ENCODE results near the gene CRCP.
"Not testable (repeated sequence)": the region's sequence is repeated elsewhere in the genome, so short reads cannot be mapped to it uniquely, and the experiment has no call there.

Gene CRCP

DNA sequence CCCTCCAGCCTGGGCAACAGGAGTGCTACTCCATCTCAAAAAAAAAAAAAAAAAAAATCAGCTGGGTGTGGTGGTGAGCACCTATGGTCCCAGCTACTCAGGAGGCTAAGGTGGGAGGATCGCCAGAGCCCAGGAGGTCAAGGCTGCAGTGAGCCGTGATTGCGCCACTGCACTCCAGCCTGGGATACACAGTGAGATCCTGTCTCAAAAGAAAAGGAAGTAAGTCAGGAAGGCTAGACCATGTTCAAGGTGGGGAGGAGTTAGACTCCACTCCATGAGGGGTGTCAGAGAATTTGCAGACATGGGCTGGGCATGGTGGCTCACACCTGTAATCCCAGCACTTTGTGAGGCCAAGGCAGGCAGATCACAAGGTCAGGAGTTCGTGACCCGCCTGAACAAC is 6.2 kb upstream of the CRCP start:
- not testable (repeated sequence) for DNase-seq (ENCODE audit: low read depth)

DNA sequence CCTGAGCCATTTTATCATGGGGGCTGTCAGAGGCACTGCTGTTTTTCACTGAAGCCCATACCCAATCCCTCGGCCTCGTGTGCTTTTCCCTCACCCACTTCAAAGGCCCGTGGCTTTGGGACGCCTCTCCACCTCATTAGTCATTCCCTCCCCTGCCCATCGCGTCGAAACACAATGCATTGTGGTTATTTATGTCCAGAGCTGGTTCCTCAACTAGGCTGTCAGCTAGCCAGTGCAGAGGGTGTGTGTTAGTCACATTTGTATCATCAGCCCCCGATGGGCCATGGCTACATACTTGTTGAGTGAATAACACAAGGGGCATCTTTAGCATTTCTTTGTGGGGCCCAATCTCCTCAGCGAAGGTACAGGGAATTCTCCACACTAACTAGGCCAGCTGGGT is 3.8 kb upstream of the CRCP start:
- no peak for DNase-seq (ENCODE audit: low read depth)

- DNase-seq (ENCODE audit: low read depth): not testable (repeated sequence)
Measured at GRCh38 chr7:66116680-66117420, 2.2 kb downstream of the CRCP start.

DNA sequence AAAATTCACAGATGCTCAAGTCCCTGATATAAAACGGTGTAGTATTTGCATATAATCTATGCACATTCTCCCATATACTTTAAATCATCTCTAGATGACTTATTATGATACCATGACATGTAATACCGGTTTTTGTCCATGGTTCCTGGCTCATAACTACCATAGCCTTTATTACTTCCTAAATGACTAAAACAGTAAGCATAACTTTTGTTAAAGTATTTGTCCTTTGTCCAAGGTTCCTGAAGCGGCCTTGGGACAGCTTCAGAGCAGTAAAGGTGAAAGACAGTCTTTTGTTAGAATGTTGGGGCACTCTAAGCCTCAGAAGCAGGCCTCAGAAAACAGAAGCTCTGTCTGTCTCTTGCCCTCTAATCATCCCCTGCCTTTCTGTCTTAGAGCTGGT is 4.0 kb downstream of the CRCP start:
- DNase-seq (ENCODE audit: low read depth): no peak

- DNase-seq (ENCODE audit: low read depth): no peak
Measured at GRCh38 chr7:66119245-66119850, 4.7 kb downstream of the CRCP start.

DNA sequence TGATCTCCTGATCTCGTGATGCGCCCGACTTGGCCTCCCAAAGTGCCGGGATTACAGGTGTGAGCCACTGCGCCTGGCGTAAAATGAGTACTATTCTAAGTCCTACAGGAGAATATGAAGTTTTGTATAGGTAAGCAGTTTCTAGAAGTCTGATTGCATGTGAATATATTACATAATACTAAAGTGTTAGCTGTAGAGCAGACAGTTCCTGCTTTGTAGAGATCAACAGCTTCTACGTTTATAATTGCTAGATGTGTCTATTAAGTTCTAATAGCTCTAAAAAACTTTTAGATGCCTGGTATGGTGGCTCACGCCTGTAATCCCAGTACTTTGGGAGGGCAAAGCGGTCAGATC is 8.5 kb downstream of the CRCP start:
- DNase-seq (ENCODE audit: low read depth): no peak

DNA sequence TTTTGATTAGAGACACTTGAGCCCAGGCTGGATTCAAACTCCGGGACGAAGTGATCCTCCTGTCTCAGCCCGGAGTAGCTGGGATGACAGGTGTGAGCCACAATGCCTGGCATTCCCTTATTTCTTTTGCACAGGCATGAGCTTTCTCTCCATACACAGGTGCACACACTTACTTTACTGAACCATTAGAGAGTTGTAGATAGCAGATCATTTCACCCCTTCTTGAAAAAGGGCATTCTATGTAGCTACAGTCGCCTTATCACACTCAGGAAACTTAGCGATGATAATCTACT is 9.9 kb downstream of the CRCP start:
- DNase-seq (ENCODE audit: low read depth): not testable (repeated sequence)

DNA sequence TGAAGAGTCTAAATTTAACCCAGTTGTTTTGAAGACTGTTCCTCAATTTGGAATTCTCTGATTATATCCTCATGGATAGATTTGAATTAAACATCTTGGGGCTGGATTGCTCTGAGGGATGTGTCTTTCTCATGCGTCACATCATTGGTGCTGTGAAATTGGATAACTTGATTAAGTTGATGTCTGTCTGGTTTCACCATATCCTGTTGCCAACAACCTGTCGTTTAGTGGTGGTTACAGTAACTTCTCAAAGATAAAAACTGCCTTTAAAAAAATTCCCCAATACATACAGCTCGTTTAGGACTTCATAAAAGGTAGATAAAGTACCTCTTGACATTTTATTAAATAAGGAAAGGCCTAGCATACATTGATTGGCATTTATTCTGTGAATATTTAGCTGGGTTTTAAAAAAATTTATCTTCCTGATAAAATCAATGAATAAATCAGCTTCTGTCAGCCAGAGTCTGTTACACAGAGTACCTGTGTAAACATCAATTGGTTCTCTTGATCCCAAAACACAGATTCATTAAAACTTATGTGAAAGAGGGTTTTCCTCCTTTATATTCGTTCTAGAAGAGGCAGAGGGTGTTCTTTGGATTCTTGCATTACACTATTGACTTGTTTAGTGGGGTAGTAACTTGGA is 10.5 kb downstream of the CRCP start:
- DNase-seq (ENCODE audit: low read depth): no peak

DNA sequence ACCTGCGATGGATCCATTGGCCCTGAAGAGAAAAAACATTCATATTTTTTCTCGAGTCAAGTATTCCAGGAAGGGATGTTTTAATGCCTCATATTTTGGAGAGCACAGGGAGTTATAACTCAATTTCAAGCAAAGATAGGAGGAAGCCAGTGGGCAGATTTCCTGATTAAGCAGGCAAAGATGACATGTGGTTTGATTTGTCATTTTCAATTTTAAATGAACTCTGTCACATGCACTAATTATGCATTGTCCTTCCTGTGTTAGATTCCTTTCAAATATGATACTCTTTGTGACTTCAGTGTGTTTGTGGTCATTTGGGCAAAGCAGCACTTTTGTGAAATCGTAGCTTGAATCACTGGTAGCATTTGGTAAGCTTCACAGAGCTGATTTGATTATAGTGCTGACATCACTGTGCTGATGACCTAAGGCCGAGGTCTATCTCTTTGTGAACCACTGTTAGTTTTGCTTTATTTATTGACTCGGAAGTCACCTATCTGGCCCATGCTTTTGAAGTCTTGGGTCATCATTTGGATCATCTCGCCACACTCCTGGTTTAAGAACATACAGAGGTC is 11.2 kb downstream of the CRCP start:
- not testable (repeated sequence) for DNase-seq (ENCODE audit: low read depth)

- DNase-seq (ENCODE audit: low read depth): not testable (repeated sequence)
Measured at GRCh38 chr7:66127172-66127571, 12.5 kb downstream of the CRCP start.

DNA sequence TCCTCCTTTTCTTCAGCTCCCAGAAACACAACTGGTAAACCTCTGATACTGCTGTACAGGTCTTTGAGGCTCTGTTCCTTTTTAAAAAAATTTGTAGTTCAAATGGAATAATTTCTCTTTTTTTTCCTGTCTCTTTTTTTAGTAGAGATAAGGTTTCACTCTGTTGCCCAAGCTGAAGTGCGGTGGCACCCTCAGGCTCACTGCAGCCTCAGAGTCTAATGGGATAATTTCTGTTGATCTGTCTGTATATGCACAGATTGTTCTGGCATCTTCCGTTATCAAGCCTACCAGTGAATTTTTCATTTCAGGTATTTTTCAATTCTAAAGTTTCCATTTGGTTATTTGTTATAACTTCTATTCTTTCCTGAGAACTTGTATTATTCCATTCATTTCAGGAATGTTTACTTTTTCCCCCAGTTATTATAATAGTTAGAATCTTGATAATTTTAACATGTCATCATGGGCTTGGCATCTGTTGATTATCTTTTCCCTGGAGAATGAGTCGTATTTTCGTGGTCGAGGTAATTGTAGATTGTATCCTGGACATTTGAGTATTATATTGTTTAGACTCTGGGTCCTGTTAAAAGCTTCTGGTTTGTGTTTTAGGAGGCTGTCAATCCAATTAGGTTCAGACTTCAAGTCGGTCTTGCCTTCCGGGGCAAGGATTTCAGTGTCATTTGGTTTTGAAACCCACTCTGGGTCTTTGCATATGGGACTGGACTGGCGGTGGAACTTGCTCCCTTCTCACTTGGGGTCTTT is 24.5 kb downstream of the CRCP start:
- no peak for DNase-seq (ENCODE audit: low read depth)

DNA sequence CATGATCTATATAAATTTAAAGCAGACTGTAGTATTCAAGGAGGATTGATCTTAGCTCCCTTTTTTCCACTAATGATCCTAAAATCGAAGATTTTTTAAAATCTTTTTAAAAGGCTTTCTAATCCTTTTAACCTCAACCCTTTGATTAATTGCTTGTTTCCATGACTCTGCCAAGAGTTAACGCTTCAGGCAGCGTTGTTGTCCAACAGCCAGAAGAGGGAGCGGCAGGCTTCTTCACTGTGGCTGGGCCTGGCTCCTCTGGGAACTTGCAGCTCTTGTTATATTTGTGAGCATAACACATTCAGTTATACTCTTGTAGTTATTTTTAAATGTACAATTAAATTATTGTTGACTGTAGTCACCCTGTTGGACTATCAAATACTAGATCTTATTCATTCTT is 26.3 kb downstream of the CRCP start:
- DNase-seq (ENCODE audit: low read depth): no peak

GRCh38 chr7:66142334-66142733 is 27.7 kb downstream of the CRCP start:
- DNase-seq (ENCODE audit: low read depth): no peak

DNA sequence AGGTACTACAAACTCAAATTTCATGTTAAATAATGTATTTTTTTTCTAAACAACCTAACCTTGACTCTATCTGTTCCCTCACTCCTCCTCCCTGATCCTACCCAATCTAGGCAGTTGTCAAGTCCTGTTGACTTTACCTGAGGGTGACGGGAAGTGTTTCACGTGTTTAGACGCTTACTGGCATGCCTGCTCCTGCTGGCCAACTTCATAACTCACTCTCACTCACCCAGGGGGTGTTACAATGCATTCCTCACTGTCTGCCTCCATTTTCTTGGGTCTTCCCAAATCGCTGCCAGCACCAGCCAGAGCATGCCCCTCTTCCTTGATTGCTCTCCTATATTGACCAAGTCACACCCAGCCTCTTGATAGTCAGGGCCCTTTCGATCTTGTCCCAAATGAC is 28.3 kb downstream of the CRCP start:
- DNase-seq (ENCODE audit: low read depth): no peak

- DNase-seq (ENCODE audit: low read depth): no peak
Measured at GRCh38 chr7:66143876-66144332, 29.3 kb downstream of the CRCP start.

DNA sequence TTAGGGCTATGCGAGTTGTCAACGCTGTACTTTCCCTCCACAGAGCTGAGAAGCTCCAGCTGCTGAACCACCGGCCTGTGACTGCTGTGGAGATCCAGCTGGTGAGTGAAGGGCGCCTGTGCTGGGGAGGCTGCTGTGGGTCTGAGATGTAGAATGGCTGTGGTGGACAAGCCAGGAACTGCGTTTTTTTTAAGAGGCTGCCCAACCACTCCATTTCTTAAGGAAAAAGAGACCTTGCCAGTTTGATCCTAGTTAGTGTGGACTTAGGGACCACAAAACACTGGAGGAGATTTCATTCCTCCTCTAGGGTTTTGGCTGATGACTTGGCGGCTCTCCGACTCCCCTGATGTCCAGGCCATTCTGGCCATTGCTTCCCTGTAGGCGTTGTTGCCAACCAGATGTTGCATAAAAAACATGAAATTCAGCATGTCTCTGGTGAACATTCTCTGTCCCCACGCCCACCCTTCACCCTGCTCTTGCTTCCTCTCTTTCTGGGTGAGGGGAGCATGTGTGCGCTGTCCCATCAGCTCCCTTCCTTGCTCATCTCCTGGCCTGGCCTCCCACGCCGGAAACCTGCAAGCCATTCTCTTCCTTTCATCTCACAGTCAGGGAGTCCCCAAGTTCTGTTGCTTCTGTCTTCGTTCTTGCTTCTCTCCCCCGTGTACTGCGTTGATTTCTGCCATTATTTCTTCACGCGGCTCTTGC is 30.9 kb downstream of the CRCP start:
- DNase-seq (ENCODE audit: low read depth): no peak

GRCh38 chr7:66146701-66147100 is 32.1 kb downstream of the CRCP start:
- DNase-seq (ENCODE audit: low read depth): no peak

DNA sequence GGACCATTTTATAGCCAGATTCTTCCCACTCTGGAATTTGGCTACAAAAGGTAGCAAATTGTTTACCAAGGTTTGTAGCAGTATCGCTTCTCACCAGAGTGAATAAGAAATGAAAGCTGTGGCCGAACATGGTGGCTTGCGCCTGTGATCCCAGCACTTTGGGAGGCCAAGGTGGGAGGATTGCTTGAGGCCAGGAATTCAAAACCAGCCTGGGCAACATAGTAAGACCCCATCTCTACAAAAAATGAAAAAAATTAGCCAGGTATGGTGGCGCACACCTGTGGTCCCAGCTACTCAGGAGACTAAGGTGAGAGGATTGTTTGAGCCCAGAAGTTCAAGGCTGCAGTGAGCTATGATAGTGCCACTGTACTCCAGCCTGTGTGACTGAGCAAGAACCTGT is 33.0 kb downstream of the CRCP start:
- not testable (repeated sequence) for DNase-seq (ENCODE audit: low read depth)

- DNase-seq (ENCODE audit: low read depth): no peak
Measured at GRCh38 chr7:66150471-66150870, 35.8 kb downstream of the CRCP start.

- no peak for DNase-seq (ENCODE audit: low read depth)
Measured at GRCh38 chr7:66152371-66153191, 37.9 kb downstream of the CRCP start.

DNA sequence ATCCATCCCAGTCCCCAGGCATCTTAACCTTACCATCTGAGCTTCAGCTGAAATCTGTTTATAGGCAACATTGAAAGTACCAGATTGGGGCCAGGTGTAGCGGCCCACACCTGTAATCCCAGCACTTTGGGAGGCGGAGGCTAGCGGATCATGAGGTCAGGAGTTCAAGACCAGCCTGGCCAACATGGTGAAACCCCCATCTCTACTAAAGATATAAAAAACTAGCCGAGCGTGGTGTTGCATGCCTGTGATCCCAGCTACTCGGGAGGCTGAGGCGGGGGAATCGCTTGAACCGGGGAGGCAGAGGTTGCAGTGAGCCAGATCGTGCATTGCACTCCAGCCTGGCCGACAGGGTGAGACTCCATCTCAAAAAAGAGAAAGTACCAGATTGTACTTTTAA is 39.0 kb downstream of the CRCP start:
- no peak for DNase-seq (ENCODE audit: low read depth)
